NCI-H82 (cell line): ENCODE results near the gene PEMT.

Experiments
- DNase-seq: peaks from one replicate; lab custom pipeline; 2025; lab: John Stamatoyannopoulos, UW

The PEMT gene

GRCh38 chr17:17514993-17515933 is 76.2 kb downstream of the PEMT start:
- DNase-seq: peak; percentile 45

GRCh38 chr17:17514361-17514992 is 77.0 kb downstream of the PEMT start:
- no peak for DNase-seq

GRCh38 chr17:17513626-17514025 is 77.9 kb downstream of the PEMT start:
- DNase-seq: no peak

- DNase-seq: no peak
Measured at GRCh38 chr17:17512866-17513265, 78.6 kb downstream of the PEMT start.

GRCh38 chr17:17511881-17512858 is 79.3 kb downstream of the PEMT start:
- no peak for DNase-seq

GRCh38 chr17:17511293-17511741 is 80.2 kb downstream of the PEMT start:
- DNase-seq: no peak

GRCh38 chr17:17510456-17511292 is 80.8 kb downstream of the PEMT start:
- DNase-seq: no peak

GRCh38 chr17:17509601-17510425 is 81.7 kb downstream of the PEMT start:
- DNase-seq: no peak

GRCh38 chr17:17508646-17509591 is 82.6 kb downstream of the PEMT start:
- DNase-seq: no peak

- DNase-seq: no peak
Measured at GRCh38 chr17:17508019-17508535, 83.4 kb downstream of the PEMT start.

- DNase-seq: no peak
Measured at GRCh38 chr17:17507465-17508011, 84.0 kb downstream of the PEMT start.

- no peak for DNase-seq
Measured at GRCh38 chr17:17506893-17507464, 84.5 kb downstream of the PEMT start.

GRCh38 chr17:17506181-17506741 is 85.2 kb downstream of the PEMT start:
- DNase-seq: no peak

- no peak for DNase-seq
Measured at GRCh38 chr17:17505610-17506171, 85.8 kb downstream of the PEMT start.

- DNase-seq: no peak
Measured at GRCh38 chr17:17505151-17505550, 86.4 kb downstream of the PEMT start.

GRCh38 chr17:17504341-17505140 is 87.0 kb downstream of the PEMT start:
- DNase-seq: no peak
